CD4-positive, alpha-beta memory T cell (primary cell): ENCODE results near the gene MAP3K20. TPM values are rescaled to one million over a fixed set of nuclear protein-coding genes. Genes with fewer than 3 reads are reported as not detected.
A peak's percentile ranks its signal among the peaks of the same experiment; 100 is the strongest.

Source experiments
- CTCF ChIA-PET: fragments of 350-600 bp; sonication (Branson Sonifier 250); formaldehyde crosslinking; loops from one replicate; lab custom pipeline; 2021; ENCODE audit warnings: inconsistent platforms; ENCODE audit not compliant: partially characterized antibody; lab: Charles Lee
- POLR2A ChIA-PET: fragments of 350-600 bp; sonication (Branson Sonifier 250); formaldehyde crosslinking; loops from one replicate; lab custom pipeline; 2021; ENCODE audit not compliant: partially characterized antibody; lab: Charles Lee
- DNase-seq, 5 donors: peaks; one replicate each; pipeline versions ENCODE4 v3.0.0 to v3.0.0-alpha.2; 2020 to 2022; ENCODE audit warnings: mixed read lengths in 1 of 5
- H3K27ac ChIP-seq: one replicate; pipeline ENCODE4 v1.7.0; 2013; ENCODE audit warnings: low read depth, low read length
- H3K27me3 ChIP-seq: 2 replicates; pipeline ENCODE4 v1.7.0; 2013; ENCODE audit warnings: mild to moderate bottlenecking, low read length, moderate library complexity; ENCODE audit not compliant: insufficient read depth
- H3K36me3 ChIP-seq: 2 replicates; pipeline ENCODE4 v1.7.0; 2013; ENCODE audit warnings: mild to moderate bottlenecking, low read length, moderate library complexity; ENCODE audit not compliant: insufficient read depth
- H3K4me1 ChIP-seq: 2 replicates; pipeline ENCODE4 v1.7.0; 2013; ENCODE audit warnings: mild to moderate bottlenecking, low read length, moderate library complexity; ENCODE audit not compliant: insufficient read depth
- H3K4me3 ChIP-seq, 2 donors: one replicate each; pipeline ENCODE4 v1.7.0; 2013; ENCODE audit warnings: low read length in 2 of 2, mild to moderate bottlenecking in 1 of 2
- H3K9me3 ChIP-seq, 2 donors: one replicate each; pipeline ENCODE4 v1.7.0; 2013; ENCODE audit warnings: low read length in 2 of 2, control low read depth in 1 of 2; ENCODE audit not compliant: control insufficient read depth in 1 of 2
- H3K27ac Mint-ChIP-seq, 7 donors: one replicate each; pipeline ENCODE4 v1.8.0; 2020 to 2021; ENCODE audit warnings: mixed read lengths in 7 of 7, mild to moderate bottlenecking in 6 of 7, inconsistent platforms in 3 of 7, moderate library complexity in 3 of 7
- H3K27me3 Mint-ChIP-seq, 2 donors: one replicate each; pipeline ENCODE4 v1.8.0; 2020 to 2021; ENCODE audit warnings: mixed read lengths in 2 of 2
- H3K36me3 Mint-ChIP-seq, 2 donors: one replicate each; pipeline ENCODE4 v1.8.0; 2020 to 2021; ENCODE audit warnings: mixed read lengths in 2 of 2, inconsistent platforms in 1 of 2, mild to moderate bottlenecking in 1 of 2
- H3K4me1 Mint-ChIP-seq, 4 donors: one replicate each; pipeline ENCODE4 v1.8.0; 2020 to 2021; ENCODE audit warnings: mixed read lengths in 4 of 4, mild to moderate bottlenecking in 1 of 4
- H3K4me3 Mint-ChIP-seq, 8 donors: one replicate each; pipeline ENCODE4 v1.8.0; 2020 to 2021; ENCODE audit warnings: mixed read lengths in 8 of 8, mild to moderate bottlenecking in 7 of 8, moderate library complexity in 6 of 8, inconsistent platforms in 3 of 8
- H3K9me3 Mint-ChIP-seq, 8 donors: one replicate each; pipeline ENCODE4 v1.8.0; 2020 to 2021; ENCODE audit warnings: mixed read lengths in 8 of 8, mild to moderate bottlenecking in 5 of 8, inconsistent platforms in 3 of 8, moderate library complexity in 1 of 8
- intact Hi-C: fragments of 100-400 bp; cut with micrococcal nuclease; formaldehyde crosslinking; loops from one replicate; pipeline ENCODE4 v1.15.1; 2023
- polyA plus RNA-seq, 2 donors: library from polyadenylated mRNA; unstranded; fragments of 300-500 nt; fragmentation: Illumina TruSeq; gene quantifications; one replicate each; pipeline ENCODE4 v1.2.3, GENCODE V29; 2021
- total RNA-seq, 2 experiments: library from RNA; stranded (reverse); gene quantifications; one replicate each; pipeline ENCODE4 v1.2.3, GENCODE V29; 2021

The MAP3K20 gene
- total and polyA plus RNA-seq, 4 experiments from 2014 or later = 0.67 to 2.5 (median 0.82) TPM

GRCh38 chr2:173290046-173290445, 214.4 kb downstream of the MAP3K20 start:
- no peaks in the 10 kb centered on the region for H3K36me3 ChIP-seq
- H3K27me3 ChIP-seq = no peaks in the 10 kb centered on the region
- ChIA-PET POLR2A (no interaction called here), CTCF (no interaction called here)
- DNase-seq = no peak
- H3K4me1 ChIP-seq = no peaks in the 10 kb centered on the region
- no peak overlapping the region for H3K27ac ChIP-seq
- H3K4me3 ChIP-seq = no peak overlapping the region
- Mint-ChIP-seq H3K4me1 (peaks cover 0 to 7% (median under 1%) of the 10 kb centered on the region in 4 donors), H3K27me3 (peaks cover 0 to 2% of the 10 kb centered on the region in 2 donors), H3K36me3 (no peaks in the 10 kb centered on the region), H3K27ac (no peak overlapping the region), H3K4me3 (no peak overlapping the region), H3K9me3 (peaks cover 0 to 5% (median 0%) of the 10 kb centered on the region in 8 donors)
- H3K9me3 ChIP-seq = no peaks in the 10 kb centered on the region
- intact Hi-C loops = no loop called here

- POLR2A ChIA-PET = no interaction called here
- no peak overlapping the region for H3K4me3 Mint-ChIP-seq
Observed at GRCh38 chr2:173290518-173290917, 214.9 kb downstream of the MAP3K20 start.

GRCh38 chr2:173291412-173291811, 215.8 kb downstream of the MAP3K20 start:
- CTCF ChIA-PET = no interaction called here
- no peaks in the 10 kb centered on the region for H3K9me3 ChIP-seq

More at GRCh38 chr2:173290518-173290917, 214.9 kb downstream of the MAP3K20 start:
- H3K9me3 Mint-ChIP-seq = peaks cover 0 to 5% (median 0%) of the 10 kb centered on the region in 8 donors
- H3K4me1 ChIP-seq = no peaks in the 10 kb centered on the region
- no peak for DNase-seq
- H3K27ac ChIP-seq = no peak overlapping the region
- no peaks in the 10 kb centered on the region for H3K36me3 Mint-ChIP-seq
- no peaks in the 10 kb centered on the region for H3K36me3 ChIP-seq
- CTCF ChIA-PET = no interaction called here
- H3K9me3 ChIP-seq = no peaks in the 10 kb centered on the region
- H3K27ac Mint-ChIP-seq = no peak overlapping the region
- no peaks in the 10 kb centered on the region for H3K27me3 ChIP-seq
- no peak overlapping the region for H3K4me3 ChIP-seq
- intact Hi-C loops = no loop called here
- H3K27me3 Mint-ChIP-seq = peaks cover 0 to 2% of the 10 kb centered on the region in 2 donors
- peaks cover 0 to 7% (median under 1%) of the 10 kb centered on the region in 4 donors for H3K4me1 Mint-ChIP-seq

GRCh38 chr2:173296235-173296634, 220.6 kb downstream of the MAP3K20 start:
- POLR2A ChIA-PET = no interaction called here
- peaks cover 3 to 6% of the 10 kb centered on the region in 2 donors for H3K36me3 Mint-ChIP-seq
- CTCF ChIA-PET = no interaction called here

More at GRCh38 chr2:173291412-173291811, 215.8 kb downstream of the MAP3K20 start:
- Histone ChIP-seq H3K36me3 (no peaks in the 10 kb centered on the region), H3K4me3 (no peak overlapping the region), H3K27me3 (no peaks in the 10 kb centered on the region), H3K4me1 (no peaks in the 10 kb centered on the region), H3K27ac (no peak overlapping the region)
- no peak for DNase-seq
- no peak overlapping the region for H3K4me3 Mint-ChIP-seq
- POLR2A ChIA-PET = no interaction called here
- no peak overlapping the region for H3K27ac Mint-ChIP-seq
- intact Hi-C loops = no loop called here
- H3K9me3 Mint-ChIP-seq = peaks cover 0 to 6% (median 0%) of the 10 kb centered on the region in 8 donors
- no peaks in the 10 kb centered on the region for H3K36me3 Mint-ChIP-seq
- H3K27me3 Mint-ChIP-seq = peaks cover 0 to 2% of the 10 kb centered on the region in 2 donors
- peaks cover 0 to 7% (median 4%) of the 10 kb centered on the region in 4 donors for H3K4me1 Mint-ChIP-seq

GRCh38 chr2:173298536-173299097, 223.0 kb downstream of the MAP3K20 start:
- H3K36me3 ChIP-seq = no peaks in the 10 kb centered on the region
- no peaks in the 10 kb centered on the region for H3K27me3 ChIP-seq
- H3K27ac Mint-ChIP-seq = no peak overlapping the region
- intact Hi-C loops = no loop called here
- peaks cover 3 to 51% (median 26%) of the 10 kb centered on the region in 8 donors for H3K9me3 Mint-ChIP-seq
- no peak overlapping the region for H3K27ac ChIP-seq
- no peaks in the 10 kb centered on the region for H3K4me1 ChIP-seq
- H3K9me3 ChIP-seq = peaks cover 0 to 11% of the 10 kb centered on the region in 2 donors
- peaks cover 0 to 8% (median 2%) of the 10 kb centered on the region in 4 donors for H3K4me1 Mint-ChIP-seq
- ChIA-PET CTCF (interaction anchor here (0.5 to 1.1 kb wide), 2 partner anchors 150 to 434 kb away, joined by 3 read pairs; no protein-coding TSS in a partner anchor), POLR2A (no interaction called here)
- no peak for DNase-seq
- no peak overlapping the region for H3K4me3 Mint-ChIP-seq
- H3K36me3 Mint-ChIP-seq = peaks cover 4 to 6% of the 10 kb centered on the region in 2 donors
- peaks cover 3 to 5% of the 10 kb centered on the region in 2 donors for H3K27me3 Mint-ChIP-seq
- H3K4me3 ChIP-seq = no peak overlapping the region

More at GRCh38 chr2:173296235-173296634, 220.6 kb downstream of the MAP3K20 start:
- Mint-ChIP-seq H3K27me3 (peaks cover 3 to 4% of the 10 kb centered on the region in 2 donors), H3K9me3 (peaks cover 2 to 49% (median 26%) of the 10 kb centered on the region in 8 donors), H3K4me3 (no peak overlapping the region), H3K27ac (no peak overlapping the region), H3K4me1 (peaks cover 0 to 8% (median 2%) of the 10 kb centered on the region in 4 donors)
- Histone ChIP-seq H3K9me3 (peaks cover 0 to 11% of the 10 kb centered on the region in 2 donors), H3K27me3 (no peaks in the 10 kb centered on the region), H3K4me3 (no peak overlapping the region), H3K4me1 (no peaks in the 10 kb centered on the region), H3K36me3 (no peaks in the 10 kb centered on the region), H3K27ac (no peak overlapping the region)
- peak in 1 of 5 donors; percentile 1 for DNase-seq
- intact Hi-C loops = no loop called here

GRCh38 chr2:173299764-173300163, 224.1 kb downstream of the MAP3K20 start:
- Histone ChIP-seq H3K4me1 (no peaks in the 10 kb centered on the region), H3K9me3 (peaks cover 0 to 11% of the 10 kb centered on the region in 2 donors), H3K36me3 (no peaks in the 10 kb centered on the region), H3K27ac (no peak overlapping the region), H3K4me3 (no peak overlapping the region), H3K27me3 (no peaks in the 10 kb centered on the region)
- POLR2A ChIA-PET = no interaction called here
- Mint-ChIP-seq H3K9me3 (peaks cover 3 to 51% (median 26%) of the 10 kb centered on the region in 8 donors), H3K4me3 (no peak overlapping the region), H3K4me1 (peaks cover 0 to 8% (median 2%) of the 10 kb centered on the region in 4 donors), H3K36me3 (peaks cover 4 to 6% of the 10 kb centered on the region in 2 donors), H3K27me3 (peaks cover 3 to 5% of the 10 kb centered on the region in 2 donors), H3K27ac (no peak overlapping the region)
- no peak for DNase-seq
- CTCF ChIA-PET = no interaction called here
- intact Hi-C loops = no loop called here

GRCh38 chr2:173300458-173300857, 224.8 kb downstream of the MAP3K20 start:
- intact Hi-C loops = no loop called here
- Mint-ChIP-seq H3K27me3 (peaks cover 3 to 5% of the 10 kb centered on the region in 2 donors), H3K27ac (no peak overlapping the region), H3K36me3 (peaks cover 4 to 6% of the 10 kb centered on the region in 2 donors), H3K4me3 (no peak overlapping the region), H3K4me1 (peaks cover 0 to 8% (median 2%) of the 10 kb centered on the region in 4 donors), H3K9me3 (peaks cover 3 to 51% (median 26%) of the 10 kb centered on the region in 8 donors)
- Histone ChIP-seq H3K36me3 (no peaks in the 10 kb centered on the region), H3K27ac (no peak overlapping the region), H3K27me3 (no peaks in the 10 kb centered on the region), H3K9me3 (peaks cover 0 to 11% of the 10 kb centered on the region in 2 donors), H3K4me3 (no peak overlapping the region), H3K4me1 (no peaks in the 10 kb centered on the region)
- CTCF ChIA-PET = no interaction called here
- no peak for DNase-seq
- POLR2A ChIA-PET = no interaction called here
